ENCODE measurements around the gene CORO1C.
A peak's percentile ranks its signal among the peaks of the same experiment; 100 is the strongest.
"Not testable (repeated sequence)": the region's sequence is repeated elsewhere in the genome, so short reads cannot be mapped to it uniquely, and the experiment has no call there.

The CORO1C gene

DNA sequence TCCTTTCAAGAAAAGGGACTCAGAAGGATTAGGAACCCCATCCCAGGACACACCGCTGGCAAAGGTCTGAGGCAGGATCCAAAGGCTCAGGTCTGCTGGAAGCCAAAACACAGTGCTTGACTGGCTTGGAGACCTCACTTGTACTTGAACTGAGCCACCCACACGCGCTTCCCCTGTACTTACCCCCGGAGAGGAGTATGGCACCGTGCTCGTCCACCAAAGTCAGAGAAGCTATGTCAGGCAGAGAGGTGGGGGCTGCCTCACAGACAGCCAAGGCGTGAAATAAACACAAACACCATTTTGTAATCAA lies 86.6 kb downstream of the CORO1C start:
- DNase-seq: no peak

DNA sequence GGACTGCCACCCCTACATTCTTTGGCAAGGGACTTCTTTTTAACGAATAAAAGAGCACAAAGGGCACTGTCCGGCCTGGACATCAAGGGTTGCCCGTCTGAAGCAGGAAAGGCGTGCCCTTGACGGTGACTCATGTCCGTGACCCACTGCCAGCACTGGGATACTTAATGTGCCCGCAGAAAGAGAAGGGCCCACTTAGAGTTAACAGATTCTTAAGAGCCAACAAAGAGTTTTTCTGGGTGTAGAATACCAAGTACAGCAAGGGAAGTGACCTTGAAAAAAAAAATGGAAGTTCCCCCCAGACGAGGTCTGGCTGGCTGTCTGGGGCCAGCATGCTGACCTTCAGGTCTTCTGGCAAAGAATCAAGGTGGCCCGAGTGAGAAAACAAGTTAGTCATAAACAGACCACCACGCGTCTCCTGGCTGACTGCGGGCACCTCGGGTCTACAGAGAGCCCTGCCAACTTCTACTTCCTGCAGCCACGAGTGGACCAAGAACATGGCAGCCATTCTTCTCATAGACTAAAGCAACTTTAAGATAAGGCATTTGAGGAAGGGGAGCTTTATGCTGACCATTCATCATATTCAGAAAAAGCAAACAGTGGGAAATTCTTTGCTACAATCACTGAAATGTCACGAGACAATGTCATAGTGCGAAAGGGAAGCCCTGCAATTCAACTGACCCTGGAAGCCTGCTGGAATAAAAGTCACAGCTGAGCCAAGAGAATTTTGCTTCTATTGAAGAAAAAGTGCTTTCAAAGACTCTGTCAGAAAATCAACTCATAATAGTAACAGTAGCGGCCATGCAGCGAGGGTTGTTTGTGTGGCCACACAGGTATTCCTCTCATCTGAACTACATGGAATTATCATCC lies 87.1 kb downstream of the CORO1C start:
- DNase-seq: no peak

DNA sequence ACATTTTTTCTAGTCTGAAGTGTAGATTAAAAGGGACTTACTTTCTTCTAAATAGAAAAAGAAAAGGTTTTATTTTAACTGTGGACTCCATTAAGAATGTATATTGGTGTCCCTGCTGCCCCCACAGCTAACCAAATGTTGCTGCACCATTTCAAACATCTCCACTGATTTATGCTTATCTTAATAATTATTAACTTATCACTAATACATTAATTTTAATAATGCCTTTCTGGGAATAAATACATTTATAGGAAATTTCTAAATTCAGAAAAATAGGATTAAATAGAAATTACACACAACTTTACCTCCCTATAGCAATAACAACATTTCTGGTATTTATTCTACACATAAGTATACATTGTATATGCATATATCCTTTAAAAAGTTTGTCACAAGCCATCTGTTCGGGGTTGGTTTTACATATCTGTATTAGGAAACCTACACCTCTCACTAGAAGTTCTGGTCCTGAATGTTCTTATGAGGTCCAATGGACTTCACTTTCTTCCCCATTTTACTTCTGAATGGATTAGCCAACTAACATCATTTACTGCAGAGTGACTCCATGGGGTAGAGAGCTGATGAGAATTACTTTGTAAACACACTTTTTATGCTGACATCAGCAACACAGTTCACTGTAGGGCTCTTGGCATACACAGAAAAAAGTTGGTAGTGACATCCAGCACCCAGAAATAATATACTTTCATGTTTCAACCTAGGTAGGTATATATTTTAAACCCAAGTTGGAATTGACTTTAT lies 88.2 kb downstream of the CORO1C start:
- DNase-seq: no peak

DNA sequence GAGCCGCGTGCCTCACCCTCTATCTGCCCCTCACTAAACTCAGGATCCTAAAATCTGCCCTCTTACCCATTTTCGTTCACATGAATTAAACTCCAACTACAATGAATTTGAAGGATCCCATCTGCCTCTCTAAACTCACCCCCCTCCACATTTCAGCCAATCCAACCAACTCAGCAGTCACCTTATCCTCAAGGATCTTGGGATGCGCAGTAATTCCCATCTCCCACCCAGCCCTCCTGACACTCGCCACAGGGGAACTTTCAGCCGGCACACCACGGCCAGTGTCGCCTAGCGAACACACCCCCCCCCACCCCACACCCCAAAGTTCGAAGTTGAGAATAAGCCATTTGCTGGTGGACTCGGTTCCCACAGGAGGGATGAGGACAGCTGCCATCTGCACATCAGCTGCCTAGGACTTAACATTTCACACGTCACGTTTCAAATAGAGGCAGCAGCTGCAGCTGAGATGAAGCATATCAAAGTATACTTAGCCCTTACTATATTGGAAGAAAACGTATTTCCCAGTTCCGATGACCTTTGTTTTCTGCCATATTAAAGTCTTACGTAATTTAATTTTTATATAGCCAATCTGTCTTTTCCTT lies 88.9 kb downstream of the CORO1C start:
- DNase-seq: no peak

DNA sequence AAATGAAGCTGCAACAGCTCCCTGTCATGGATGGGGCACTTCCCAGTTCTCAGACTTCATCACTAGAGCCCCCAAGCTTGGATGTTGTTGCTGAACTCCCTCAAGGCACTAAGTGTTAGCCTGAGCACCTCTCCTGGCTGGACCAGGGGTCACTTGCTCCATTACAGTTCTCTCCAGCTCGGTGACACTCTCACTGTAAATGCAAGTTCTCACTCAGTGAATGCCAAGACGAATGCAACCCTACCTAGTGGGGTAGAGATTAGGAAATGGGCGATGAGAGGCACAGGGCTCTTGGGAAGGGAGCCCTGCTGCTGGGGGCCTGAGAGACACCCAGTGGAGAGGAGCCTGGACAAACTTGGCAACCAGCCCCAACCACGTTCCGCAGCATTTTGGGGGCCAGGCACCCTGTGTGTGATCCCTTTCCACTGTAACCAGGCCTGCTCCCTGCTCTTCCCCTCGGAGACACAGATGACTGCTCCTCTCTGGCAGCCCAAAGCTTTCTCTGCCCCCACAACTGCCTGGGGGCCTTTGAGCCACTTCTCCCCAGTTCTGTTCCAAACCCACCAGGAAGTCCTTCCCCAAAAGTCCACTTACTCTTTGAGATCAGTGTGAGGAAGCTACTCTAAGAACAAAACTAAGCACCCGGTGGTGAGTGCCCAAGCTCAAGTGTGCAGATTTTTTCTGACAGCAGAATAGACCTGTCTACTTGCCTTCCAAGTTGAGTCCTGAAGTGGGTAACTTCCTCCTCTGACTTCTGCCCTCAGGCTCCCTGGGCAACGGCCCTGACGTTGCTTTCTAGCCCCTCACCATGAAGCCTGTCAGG lies 89.7 kb downstream of the CORO1C start:
- no peak for DNase-seq

DNA sequence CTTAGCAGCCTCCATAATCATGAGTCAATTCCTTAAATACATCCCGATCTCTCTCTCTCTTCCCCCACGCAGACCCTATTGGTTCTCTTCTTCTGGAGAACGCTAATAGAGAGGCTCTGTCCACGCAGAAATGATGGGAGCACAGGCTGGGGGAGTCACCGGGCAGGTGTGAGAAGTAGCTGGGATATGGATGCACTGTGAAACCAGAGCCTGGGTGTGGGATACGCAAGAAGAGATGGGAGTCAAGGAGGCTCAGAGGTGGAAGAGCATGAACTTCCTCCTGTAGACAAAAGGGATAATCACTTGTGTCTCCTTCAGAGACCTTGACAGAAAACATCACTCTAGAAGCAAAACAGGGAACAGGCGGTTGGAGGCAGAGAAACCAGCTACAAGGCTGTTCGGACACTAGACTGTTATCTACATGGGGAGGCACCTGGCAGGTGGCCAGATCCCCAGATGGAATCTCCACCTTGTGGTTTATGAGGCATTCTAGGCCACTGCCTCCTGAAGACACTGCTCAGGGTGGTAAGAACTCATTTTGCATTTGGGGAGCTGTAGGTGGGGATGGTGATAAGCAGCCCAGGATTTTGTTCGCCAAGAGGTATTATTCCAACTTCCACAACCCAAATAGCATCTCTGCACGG lies 90.4 kb downstream of the CORO1C start:
- no peak for DNase-seq

DNA sequence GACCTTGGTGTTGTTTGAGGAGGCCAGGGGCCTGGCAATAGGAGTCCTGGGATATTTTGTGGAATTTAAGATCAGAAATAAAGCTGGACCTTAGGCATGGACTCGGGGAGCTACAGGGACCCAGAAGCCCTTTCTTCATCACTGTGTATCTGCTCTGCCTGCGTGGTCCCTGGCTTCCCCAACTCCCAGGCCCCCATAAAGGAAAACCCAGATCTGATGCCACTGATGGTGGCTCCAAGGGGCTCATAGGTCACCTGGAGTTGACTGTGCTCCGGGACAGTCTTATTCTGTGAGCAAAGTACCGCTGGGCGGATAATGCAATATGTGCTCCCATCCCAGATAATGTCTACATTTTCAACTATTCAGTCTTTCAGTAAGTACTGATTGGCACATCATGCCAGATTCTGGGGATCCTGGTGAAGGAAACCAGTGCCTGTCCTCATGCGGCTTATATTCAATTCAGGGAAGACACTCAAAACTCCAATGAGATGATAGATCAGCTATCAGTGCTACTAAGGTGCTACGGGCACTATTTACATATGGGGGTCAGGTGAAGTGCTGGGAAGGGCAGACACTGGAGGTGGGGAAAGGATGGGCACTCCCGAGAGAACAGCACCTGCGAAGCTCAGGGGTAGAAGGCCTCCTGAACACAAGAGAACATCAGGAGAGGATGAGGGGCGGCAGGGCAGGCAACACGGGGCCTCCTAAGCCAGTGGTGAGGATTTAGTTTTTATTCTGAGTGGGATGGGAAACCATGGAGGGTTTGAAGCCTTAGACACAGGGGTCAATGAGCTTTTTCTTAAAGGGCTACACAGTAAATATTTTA lies 92.1 kb downstream of the CORO1C start:
- no peak for DNase-seq

DNA sequence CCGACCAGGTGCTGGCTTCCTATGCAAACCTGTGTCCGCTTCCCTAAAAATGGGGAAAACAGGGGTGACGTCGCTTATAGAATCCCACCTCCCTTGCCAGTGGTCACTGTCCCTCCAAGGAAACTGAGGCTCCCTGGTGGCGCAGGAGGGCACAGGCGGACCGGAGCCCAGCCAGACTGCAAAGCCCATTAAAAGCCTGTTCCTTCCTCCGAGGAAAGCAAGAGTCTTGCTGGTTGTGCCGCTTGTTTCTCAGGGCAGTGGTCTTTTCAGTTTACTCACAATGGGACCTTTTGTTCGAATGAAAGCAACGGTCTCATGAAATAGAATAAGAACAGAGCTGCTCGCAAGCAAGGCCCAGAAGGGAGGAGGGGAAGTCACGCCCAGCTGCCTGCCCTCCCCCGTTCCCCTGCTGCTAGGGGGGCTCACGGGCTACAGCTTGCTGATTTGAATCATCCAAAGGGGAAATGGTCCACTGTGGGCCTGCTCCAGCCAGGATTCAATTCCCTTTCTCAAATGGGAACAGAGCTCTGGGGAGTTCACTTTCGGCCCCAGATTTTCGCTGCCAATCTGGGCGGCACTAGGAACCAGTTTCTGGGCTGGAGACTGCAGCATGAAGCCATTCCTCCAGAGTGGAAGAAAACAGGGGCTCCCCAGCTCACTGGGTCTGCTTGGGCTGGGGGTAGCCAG lies 93.0 kb downstream of the CORO1C start:
- DNase-seq: no peak

DNA sequence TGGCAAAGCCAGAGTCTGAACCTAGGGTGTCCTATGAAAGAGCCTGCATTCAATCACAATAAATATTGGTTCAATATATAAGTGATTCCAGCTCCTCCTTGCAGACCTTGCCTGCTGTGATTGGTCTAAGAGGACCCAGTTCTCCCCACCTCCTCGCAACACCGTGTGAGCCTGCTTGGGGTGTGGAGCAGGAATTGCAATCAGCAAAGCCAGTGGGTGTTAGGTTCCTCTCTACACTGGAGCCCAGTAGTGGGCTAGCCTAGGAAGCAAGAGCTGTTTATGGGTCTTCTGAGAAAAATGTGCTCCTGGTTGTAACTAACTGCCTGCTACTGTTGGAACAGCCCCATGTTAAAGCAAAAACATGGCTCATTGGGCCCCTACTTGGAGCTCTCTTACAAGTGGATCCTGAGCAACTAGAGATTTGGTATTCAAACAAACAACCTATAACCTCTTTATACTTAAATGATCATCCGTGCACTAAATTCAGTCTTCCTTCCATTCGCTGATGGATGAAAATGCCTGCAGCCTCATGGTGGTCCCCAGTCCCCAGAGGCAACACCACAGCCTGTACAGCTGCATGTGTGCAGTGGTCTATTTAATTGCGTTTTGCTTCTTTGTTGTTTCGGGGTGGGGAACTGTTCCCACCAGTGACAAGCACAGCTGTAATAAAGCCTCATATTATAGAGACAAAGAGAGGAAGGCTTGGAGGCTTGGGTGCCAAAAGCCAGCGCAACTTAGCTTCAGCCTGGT lies 93.9 kb downstream of the CORO1C start:
- DNase-seq: no peak

DNA sequence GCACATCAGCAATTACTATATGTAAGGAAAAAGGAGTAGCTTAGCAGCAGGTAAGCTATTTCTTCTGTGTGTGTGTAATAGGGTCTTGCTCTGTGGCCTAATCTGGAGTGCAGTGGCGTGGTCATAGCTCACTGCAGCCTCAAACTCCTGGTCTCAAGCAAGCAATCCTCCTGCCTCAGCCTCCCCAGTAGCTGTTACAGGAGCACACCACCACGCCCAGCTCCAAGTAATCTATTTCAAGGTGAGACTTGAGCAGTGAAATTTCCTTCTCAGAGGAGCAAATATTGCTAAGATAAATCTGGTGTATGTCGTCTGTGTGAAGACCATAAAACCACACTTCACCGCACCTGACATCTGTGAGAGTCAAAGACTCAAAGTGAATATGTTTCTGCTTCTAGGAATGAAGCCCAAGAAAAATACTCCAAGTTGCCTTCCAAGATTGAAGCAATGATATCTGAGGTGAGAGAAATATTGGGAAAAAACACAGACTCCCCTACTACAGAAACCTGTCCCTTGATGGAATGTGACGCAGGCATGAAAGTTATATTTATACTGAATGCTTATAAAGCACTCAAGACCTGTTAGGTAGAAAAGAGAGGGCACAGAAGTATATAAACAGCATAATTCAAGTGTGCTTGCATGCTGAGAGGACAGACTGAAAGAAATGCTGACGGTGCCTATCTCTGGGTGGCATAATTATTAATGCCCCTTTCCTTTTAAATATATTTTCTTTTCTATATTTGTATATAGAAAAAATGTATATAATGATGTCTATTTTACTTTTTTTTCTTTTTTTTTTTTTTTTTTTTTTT lies 95.1 kb downstream of the CORO1C start:
- DNase-seq: no peak

DNA sequence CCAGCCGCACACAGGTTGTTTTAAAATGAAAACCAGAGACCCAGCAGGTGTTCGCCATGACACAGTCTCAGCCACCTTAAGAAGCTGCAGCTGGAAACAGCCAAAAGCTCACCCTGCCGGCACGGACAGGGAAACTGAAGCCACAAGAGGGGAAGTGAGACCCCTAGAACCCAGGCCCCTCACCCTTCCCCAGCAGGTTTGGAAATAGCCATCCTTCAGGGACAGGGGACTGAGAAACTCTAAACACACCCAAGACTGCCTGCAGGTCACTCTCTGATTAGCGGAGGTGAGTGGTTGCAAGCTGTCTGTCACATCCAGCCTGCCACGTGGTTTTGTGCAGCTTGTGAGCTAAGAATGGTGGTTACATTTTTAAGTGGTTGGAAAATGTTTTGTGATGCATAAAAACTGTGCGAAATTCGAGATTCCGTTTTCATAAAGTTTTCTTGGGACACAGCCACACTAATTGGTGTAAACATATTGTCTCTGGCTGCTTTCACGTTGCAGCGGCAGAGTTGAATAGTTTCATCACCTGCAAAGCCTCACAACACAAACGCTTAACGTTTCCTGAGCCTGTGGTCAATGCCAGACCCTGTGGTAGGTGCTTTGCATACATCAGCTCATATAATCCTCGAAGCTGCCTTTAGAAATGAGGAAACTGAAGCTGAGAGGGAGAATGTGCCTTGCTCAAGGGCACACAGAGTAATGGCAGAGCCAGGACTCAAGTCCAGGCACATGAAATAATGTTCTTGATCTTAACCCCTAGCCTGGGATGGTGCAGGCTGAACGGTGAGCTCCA lies 95.9 kb downstream of the CORO1C start:
- peak; percentile 28 for DNase-seq

DNA sequence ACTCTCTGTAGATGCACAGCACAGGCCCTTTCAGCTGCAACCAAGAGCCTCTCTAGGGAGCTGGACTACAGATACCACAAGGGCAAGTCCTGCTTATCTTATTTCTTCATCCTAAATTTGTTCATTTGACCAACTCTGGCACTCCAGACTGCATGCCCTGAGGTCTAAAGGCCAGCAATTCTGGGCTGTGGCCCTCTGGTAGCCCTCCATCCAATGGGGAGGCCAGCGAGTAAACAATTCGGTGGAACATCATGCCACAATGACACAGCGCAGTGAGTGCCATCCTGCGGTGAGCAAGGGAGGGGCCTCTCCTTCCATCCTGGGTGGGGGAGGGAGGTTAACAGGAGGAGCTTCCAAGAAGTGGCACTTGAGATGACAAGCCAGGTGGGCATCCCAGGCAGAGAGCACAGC lies 97.0 kb downstream of the CORO1C start:
- peak; percentile 41 for DNase-seq

DNA sequence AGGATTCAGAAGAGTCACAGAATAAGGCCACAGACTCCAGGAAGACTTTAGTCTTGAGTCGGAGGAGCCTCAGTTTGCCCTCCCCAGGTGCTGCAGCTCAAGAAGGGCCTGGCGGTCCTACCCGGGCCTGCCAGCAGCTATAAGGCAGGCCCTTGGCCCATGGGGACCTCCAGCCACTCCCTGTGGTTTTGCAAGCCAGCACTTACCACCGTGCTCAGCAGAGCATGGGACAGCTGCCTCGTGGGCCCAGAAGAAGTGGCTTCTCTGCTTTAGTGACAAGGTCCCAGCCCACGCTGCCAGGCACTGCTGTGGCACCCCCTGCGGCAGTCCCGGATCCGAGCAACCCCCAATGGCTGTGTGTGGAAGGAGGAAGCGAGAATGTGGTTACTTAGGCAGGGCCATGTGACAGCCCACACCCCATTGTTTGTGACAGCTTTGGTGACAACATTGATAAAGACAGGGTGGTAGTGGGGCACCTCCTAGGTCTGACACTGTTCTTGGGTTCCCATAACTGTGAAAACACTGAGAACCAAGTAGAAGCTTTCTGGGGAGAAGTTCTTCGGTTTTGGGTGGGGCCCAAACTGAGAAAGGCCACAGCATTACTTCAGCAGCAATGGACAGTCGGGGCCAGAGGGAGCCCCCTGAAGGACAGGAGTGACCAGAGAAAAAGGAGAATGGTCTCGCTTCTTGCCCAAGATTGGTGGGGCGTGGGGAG lies 97.6 kb downstream of the CORO1C start, which contains the start of gene SELPLG:
TSS of gene SELPLG (minus strand) at position 361 of the 715 bp plus-strand sequence. CDS start 9,587 bp downstream, outside the sequence.
- DNase-seq: peak; percentile 78

DNA sequence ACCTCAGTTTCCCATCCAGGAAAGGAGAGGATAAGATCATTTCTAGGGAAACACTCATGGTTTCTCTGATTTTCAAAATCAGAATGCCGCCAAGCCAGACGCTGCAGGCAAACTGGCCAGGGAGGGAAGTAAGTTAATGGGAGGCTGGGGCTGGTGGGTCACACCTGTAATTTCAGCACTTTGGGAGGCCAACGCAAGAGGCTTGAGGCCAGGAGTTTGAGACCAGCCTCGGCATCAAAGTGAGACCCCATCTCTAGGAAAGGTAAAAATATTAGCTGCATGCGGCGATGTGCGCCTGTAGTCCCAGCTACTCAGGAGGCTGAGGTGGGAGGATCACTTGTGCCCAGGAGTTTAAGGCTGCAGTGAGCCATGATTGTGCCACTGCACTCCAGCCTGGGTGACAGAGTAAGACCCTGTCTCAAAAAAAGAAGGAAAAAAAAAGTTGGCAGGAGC lies 98.2 kb downstream of the CORO1C start:
- DNase-seq: no peak

DNA sequence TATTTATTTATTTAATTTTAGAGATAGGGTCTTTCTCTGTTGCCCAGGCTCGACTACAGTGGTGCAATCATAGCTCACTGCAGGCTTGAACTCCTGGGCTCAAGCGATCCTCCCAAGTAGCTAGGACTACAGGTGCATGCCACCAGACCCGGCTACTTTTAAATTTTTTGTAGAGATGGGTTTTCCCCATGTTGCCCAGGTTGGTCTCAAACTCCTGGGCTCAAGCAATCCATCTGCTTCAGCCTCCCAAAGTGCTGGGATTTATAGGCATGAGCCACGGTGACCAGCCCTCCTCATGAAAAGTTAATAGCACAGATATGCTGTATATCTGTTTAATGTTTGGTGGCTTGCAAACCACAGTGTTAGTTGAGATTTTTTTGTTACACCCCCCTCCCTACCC lies 100.1 kb downstream of the CORO1C start:
- not testable (repeated sequence) for DNase-seq

DNA sequence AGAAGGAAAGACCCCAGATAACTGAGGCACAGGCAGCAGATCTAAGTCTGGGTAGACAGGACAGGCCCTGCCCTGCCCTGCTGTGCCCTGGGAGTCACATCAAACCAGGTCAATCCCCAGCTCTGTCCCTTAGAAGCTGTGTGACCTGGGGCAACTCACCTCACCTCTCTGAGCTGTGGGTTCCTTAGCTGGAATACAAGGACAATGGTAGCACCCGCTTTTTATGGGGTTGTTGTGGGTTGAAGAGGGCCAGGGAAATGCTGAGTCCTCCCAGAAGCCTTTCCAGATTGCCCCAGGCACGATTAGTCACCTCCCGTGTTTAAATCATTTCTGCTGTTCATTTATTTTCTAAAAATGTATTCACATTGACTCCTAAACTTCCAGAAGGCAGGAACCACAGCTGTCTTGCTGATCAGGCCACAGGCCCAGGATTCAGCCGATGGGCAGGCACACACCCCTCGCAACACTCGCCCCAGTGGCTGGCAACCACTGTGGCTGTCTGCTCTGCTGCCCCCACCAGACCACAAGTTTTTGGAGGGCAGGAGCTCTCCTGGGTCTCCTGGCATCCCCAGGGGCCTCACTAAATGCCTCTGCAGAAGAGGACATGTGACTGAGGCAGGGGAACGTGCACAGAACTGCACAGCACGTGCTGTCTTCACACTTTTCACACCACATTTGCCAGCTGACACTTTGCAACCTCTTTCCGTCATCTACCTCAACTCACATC lies 100.7 kb downstream of the CORO1C start:
- no peak for DNase-seq

All from stimulated activated CD4-positive, alpha-beta T cell treated with anti-CD3 and anti-CD28 coated beads, Interleukin-4, amount 100 ng/mL, for 1 hour (primary cell).